Tibial nerve (tissue), 3 donors: ENCODE data around the gene CLCN7.

Experiments
- POLR2A ChIP-seq, 2 donors: fragments of 450-650 bp; IDR thresholded peaks; one replicate each; pipeline ENCODE4 v1.6.1; 2017; ENCODE audit warnings: antibody characterized with exemption in 2 of 2, mild to moderate bottlenecking in 2 of 2, moderate library complexity in 2 of 2
- TF ChIP-seq, protein P1 (sequence below), 5 experiments: fragments of 200-600 bp in 3 of 5; fragments of 450-650 bp in 2 of 5; sonication (generic) in 3 of 5; IDR thresholded peaks; one replicate each; pipeline ENCODE4 v1.5.1; 2016 to 2019; ENCODE audit warnings: antibody characterized with exemption in 5 of 5, mild to moderate bottlenecking in 3 of 5, moderate library complexity in 2 of 5

DNA sequence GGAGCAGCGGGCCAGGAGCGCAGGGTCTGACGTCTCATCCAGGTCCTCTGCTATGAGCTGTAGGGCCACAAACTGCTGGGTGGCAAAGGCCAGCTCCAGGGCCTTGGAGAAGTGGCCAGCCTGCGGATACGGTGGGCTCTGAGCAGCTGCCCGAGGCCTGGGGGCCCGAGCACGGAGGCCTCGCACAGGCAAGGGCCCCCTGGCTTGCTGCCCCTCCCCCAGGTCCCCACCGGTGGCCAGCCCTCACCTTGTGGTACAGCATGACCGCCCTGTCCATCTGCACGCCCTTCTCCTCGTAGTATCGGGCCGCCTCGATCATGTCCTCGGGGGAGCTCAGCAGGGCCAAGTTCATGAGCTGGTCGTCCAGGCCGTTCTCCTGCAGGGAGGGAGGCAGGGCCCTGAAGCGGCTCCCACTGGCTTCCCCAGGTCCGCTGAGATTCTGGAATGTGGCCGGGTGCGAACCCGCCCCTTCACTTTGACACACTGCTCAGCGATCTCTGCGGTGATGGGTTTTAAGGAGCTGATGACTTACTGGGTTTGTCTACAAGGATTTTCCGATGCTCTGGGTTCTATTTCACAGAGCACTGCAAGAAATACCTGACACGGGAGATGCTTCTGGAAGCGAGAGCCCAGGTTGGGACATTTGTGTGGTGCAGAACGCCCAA lies 48.9 kb upstream of the CLCN7 start:
- TF ChIP-seq, protein P1, sequence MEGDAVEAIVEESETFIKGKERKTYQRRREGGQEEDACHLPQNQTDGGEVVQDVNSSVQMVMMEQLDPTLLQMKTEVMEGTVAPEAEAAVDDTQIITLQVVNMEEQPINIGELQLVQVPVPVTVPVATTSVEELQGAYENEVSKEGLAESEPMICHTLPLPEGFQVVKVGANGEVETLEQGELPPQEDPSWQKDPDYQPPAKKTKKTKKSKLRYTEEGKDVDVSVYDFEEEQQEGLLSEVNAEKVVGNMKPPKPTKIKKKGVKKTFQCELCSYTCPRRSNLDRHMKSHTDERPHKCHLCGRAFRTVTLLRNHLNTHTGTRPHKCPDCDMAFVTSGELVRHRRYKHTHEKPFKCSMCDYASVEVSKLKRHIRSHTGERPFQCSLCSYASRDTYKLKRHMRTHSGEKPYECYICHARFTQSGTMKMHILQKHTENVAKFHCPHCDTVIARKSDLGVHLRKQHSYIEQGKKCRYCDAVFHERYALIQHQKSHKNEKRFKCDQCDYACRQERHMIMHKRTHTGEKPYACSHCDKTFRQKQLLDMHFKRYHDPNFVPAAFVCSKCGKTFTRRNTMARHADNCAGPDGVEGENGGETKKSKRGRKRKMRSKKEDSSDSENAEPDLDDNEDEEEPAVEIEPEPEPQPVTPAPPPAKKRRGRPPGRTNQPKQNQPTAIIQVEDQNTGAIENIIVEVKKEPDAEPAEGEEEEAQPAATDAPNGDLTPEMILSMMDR (IDR thresholded peaks at IDR 0.05) = no peak
- TF ChIP-seq POLR2A (IDR thresholded peaks at IDR 0.05) = no peak
